LNCaP clone FGC (cell line): ENCODE data around the gene YIPF3.
"Not testable (repeated sequence)": the region's sequence is repeated elsewhere in the genome, so short reads cannot be mapped to it uniquely, and the experiment has no call there.

Experiments
- DNase-seq: peaks from one replicate; pipeline ENCODE4 v3.0.0-alpha.2; 2011; ENCODE audit warnings: low read depth
- H3K4me3 ChIP-seq: 2 replicates; pipeline ENCODE4 v1.5.1; 2011; ENCODE audit warnings: mild to moderate bottlenecking, low read depth, low read length, control low read depth
- TF ChIP-seq, protein P1 (sequence below): IDR thresholded peaks from 2 replicates; pipeline ENCODE4 v1.5.1; 2012; ENCODE audit warnings: mild to moderate bottlenecking; ENCODE audit not compliant: control insufficient read depth, insufficient read depth; ENCODE audit errors: extremely low read depth

Gene YIPF3

DNA sequence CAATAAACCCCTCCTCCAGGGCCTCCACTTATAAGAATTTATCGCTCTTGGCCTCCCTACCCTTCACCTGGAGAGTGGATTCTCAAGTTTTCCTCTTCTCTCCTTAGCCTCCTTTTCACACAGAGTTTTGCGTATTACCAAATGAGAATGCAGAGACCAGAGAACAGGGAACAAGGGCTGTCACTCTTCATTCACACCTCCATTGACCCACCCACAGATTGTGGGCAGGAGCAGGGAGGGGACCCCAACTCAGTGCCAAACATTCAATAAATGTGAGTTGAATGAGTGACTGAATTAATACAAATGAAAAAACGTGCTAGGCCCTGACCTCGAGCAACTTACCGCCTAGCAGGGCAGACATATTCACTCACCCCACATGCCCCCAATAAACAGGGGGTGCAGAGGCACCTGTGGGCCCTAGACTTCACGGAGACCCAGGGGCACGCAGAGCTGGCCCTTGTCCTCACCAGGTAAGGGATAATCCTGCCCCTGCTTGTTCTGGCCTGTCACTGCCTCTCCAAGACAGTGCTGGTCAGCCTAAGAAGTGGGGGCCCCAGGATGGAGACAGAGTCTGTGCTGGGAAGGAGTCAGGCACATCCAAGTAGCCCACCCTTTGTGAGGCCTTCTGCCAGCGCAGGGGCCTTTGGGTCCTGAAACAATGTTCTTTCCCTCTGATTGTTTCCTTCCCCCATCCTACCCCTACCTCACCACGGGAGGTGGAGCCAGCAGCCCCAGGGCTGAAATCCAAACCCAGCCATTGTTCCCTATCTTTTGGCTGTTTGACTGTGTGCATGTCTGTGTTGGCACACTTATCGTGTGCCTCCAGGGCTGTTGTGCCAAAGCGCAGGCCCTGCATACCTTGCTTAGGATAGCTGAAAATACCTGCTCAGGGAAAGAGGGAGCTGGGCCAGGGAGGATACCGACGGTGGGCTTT lies 47.7 kb downstream of the YIPF3 start:
- TF ChIP-seq, protein P1, sequence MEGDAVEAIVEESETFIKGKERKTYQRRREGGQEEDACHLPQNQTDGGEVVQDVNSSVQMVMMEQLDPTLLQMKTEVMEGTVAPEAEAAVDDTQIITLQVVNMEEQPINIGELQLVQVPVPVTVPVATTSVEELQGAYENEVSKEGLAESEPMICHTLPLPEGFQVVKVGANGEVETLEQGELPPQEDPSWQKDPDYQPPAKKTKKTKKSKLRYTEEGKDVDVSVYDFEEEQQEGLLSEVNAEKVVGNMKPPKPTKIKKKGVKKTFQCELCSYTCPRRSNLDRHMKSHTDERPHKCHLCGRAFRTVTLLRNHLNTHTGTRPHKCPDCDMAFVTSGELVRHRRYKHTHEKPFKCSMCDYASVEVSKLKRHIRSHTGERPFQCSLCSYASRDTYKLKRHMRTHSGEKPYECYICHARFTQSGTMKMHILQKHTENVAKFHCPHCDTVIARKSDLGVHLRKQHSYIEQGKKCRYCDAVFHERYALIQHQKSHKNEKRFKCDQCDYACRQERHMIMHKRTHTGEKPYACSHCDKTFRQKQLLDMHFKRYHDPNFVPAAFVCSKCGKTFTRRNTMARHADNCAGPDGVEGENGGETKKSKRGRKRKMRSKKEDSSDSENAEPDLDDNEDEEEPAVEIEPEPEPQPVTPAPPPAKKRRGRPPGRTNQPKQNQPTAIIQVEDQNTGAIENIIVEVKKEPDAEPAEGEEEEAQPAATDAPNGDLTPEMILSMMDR: no peak

DNA sequence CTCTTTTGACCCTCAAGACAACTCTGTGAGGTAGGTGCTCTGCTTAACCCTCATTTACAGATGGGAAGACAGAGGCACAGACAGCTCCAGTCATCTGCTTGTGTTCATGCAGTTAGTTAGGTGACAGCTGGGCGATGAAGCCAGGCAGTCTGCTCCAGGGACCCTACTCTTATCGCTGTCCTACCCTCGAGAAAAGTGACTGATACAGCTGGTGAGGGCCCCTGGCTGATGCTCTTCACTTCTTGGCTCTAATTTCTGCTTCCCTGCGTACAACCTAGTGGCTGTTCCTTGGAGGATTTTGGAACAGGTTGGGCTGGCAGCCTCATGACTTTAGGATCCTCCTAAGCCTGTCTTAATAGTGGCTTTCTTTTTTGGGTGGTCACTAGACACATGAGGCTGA lies 48.5 kb downstream of the YIPF3 start:
- DNase-seq: no peak
- H3K4me3 ChIP-seq: no peak overlapping the region
- TF ChIP-seq, protein P1: no peak

More for the DNA sequence above, 47.7 kb downstream of the YIPF3 start:
- DNase-seq: no peak
- H3K4me3 ChIP-seq: no peak overlapping the region

DNA sequence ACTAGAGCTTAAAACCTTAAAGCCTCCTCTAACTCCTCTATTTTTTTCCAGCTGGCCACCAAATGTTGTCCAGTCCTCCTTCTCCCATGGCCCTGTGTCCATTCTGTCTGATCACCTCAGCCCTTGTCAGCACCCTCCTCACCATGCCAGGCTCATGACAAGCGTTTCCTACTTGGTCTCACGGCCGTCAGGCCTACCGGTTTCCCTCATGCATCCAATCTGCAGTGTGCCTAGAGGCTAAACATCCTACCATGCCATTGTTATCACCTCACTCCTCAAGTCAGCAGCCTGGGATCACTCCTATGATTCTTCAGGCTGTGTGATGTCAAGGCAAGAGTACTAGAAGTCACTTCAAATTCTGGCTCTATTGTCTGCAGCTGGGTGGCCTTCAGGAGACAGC lies 49.0 kb downstream of the YIPF3 start:
- no peak overlapping the region for H3K4me3 ChIP-seq
- no peak for DNase-seq
- TF ChIP-seq, protein P1: no peak

DNA sequence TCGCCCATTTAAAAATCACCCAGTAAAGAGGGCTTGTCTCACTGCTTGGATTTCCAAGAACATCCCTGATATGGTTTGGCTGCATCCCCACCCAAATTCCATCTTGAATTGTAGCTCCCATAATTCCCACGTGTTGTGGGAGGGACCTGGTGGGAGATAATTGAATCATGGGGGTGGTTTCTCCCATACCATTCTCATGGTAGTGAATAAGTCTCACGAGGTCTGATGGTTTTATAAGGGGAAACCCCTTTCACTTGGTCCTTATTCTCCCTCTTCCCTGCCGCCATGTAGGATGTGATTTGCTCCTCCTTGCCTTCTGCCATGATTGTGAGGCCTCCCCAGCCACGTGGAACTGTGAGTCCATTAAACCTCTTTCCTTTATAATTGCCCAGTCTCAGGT lies 49.5 kb downstream of the YIPF3 start:
- DNase-seq, H3K4me3 ChIP-seq: not testable (repeated sequence)

DNA sequence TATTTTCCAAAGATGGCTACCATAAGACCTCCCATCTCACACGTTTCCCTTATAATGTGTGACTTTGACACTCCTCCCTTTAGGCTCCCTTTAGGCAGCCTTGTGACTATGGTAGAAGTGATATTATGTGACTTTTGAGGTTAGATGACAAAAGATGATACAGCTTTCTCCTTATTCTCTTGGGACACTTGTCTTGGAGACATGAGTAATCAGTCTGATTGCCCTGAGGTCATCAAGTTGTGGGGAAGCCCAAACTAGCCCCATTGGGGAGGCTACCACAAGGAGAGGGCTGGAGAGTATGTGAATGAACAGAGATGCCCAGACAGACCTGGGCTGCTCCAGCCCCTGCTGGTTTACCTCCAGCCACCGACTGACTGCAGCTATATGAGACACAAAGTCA lies 50.8 kb downstream of the YIPF3 start:
- TF ChIP-seq, protein P1: no peak
- H3K4me3 ChIP-seq: no peak overlapping the region
- DNase-seq: no peak

DNA sequence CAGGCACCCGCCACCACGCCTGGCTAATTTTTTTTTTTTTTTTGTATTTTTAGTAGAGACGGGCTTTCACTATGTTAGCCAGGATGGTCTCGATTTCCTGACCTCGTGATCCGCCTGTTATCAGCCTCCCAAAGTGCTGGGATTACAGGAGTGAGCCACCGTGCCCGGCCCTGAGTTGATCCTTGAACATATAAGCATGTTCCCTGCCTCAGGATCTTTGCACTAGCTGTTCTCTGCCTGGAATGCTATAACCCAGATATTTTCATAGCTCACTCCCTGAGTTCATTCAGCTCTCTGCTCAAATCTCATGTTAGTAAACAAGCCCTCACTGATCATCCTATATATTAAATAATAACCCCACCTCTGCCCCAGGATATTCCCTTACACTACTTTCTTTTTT lies 52.4 kb downstream of the YIPF3 start:
- H3K4me3 ChIP-seq: no peak overlapping the region
- DNase-seq: no peak
- TF ChIP-seq, protein P1: no peak

DNA sequence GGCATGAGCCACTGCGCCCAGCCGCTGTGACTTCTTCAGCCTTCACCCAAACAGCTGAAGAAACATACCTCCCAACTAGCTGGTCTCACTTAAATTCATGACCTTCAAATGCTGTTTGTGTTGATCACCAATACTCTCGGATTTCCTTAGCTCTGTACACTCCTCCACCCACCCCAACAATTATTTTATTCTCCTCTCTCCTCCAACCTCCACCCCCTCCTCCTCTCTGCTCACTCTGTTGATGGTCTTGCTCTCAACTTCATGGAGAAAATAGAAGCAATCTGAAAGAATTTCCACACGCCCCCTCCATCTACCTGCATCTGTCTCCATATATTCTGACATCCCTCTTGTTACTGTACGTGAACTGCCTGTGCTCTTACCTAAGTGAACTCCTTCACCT lies 54.8 kb downstream of the YIPF3 start:
- no peak for DNase-seq
- no peak overlapping the region for H3K4me3 ChIP-seq
- TF ChIP-seq, protein P1: no peak
